Immature natural killer cell (primary cell): ENCODE data around the gene SLC15A1. TPM values are rescaled to one million over a fixed set of nuclear protein-coding genes. Genes with fewer than 3 reads are reported as not detected.

Experiments used
- DNase-seq, 3 donors: peaks; one replicate each; pipeline ENCODE4 v3.0.0; 2022; ENCODE audit warnings: mixed read lengths in 1 of 3
- H3K27ac Mint-ChIP-seq, 6 donors: one replicate each; pipeline ENCODE4 v1.8.0; 2020; ENCODE audit warnings: mixed read lengths in 6 of 6, mild to moderate bottlenecking in 5 of 6, inconsistent platforms in 4 of 6, moderate library complexity in 3 of 6
- H3K27me3 Mint-ChIP-seq, 3 donors: one replicate each; pipeline ENCODE4 v1.8.0; 2020 to 2021; ENCODE audit warnings: low read depth in 3 of 3, mild to moderate bottlenecking in 3 of 3, mixed read lengths in 3 of 3, moderate library complexity in 3 of 3, inconsistent platforms in 1 of 3
- H3K36me3 Mint-ChIP-seq, 3 donors: one replicate each; pipeline ENCODE4 v1.8.0; 2020; ENCODE audit warnings: mixed read lengths in 3 of 3, inconsistent platforms in 2 of 3, mild to moderate bottlenecking in 2 of 3
- H3K4me1 Mint-ChIP-seq, 2 donors: one replicate each; pipeline ENCODE4 v1.8.0; 2020; ENCODE audit warnings: inconsistent platforms in 2 of 2, mild to moderate bottlenecking in 2 of 2, mixed read lengths in 2 of 2, moderate library complexity in 1 of 2
- H3K4me3 Mint-ChIP-seq, 5 donors: one replicate each; pipeline ENCODE4 v1.8.0; 2020; ENCODE audit warnings: mild to moderate bottlenecking in 5 of 5, mixed read lengths in 5 of 5, inconsistent platforms in 3 of 5, moderate library complexity in 3 of 5
- H3K9me3 Mint-ChIP-seq, 6 donors: one replicate each; pipeline ENCODE4 v1.8.0; 2020; ENCODE audit warnings: mild to moderate bottlenecking in 6 of 6, mixed read lengths in 6 of 6, inconsistent platforms in 4 of 6, moderate library complexity in 3 of 6
- polyA plus RNA-seq, 3 donors: library from polyadenylated mRNA; unstranded; fragments of 300-500 nt; fragmentation: Illumina TruSeq; gene quantifications; one replicate each; pipeline ENCODE4 v1.2.3, GENCODE V29; 2021

Gene SLC15A1
- polyA plus RNA-seq, 3 donors from 2014 or later, result not detected

DNA sequence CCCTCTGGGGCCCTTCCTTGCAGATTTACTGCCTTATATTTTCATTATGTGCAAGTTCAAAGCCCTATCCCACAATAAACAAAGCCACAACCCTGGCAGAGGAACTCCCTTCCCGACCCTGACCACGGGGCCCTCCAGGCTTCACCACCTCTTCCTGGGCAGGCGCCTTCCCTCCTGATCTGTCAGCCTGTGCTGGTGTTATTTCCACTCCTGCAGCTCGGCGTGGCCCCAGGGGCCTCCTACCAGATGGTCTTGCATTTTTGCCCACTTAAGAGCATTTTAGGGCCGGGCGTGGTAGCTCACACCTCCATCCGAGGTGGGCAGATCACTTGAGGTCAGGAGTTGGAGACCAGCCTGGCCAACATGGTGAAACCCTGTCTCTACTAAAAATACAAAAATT is 22.8 kb downstream of the SLC15A1 start:
- Mint-ChIP-seq H3K27me3 (peaks cover 3 to 6% (median 4%) of the 10 kb centered on the region in 3 donors), H3K27ac (no peak overlapping the region), H3K4me1 (no peaks in the 10 kb centered on the region), H3K9me3 (peaks cover 0 to 2% (median 0%) of the 10 kb centered on the region in 6 donors), H3K36me3 (no peaks in the 10 kb centered on the region), H3K4me3 (no peak overlapping the region)
- no peak for DNase-seq

DNA sequence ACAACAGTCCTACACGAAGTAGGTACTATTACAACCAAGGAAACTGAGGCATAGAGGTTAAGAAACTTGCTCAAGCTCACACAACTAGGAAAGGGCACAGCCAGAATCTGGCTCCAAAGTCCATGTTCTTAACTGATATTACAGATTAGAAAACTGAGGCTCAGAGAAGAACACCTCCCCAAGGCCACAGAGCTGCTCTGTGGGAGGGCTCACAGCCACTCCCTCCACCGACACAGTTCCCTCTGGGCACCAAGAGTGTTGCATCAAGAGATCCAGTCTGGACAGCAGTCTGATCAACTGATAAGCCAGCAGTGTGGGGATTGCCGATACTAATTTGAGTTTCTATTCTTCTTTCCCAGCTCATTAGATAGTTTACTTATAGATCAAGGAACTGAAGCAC is 29.5 kb downstream of the SLC15A1 start:
- Mint-ChIP-seq H3K9me3 (peaks cover 0 to 3% (median 0%) of the 10 kb centered on the region in 6 donors), H3K4me1 (no peaks in the 10 kb centered on the region), H3K4me3 (no peak overlapping the region), H3K27ac (no peak overlapping the region), H3K36me3 (no peaks in the 10 kb centered on the region), H3K27me3 (peaks cover 4 to 5% (median 4%) of the 10 kb centered on the region in 3 donors)
- no peak for DNase-seq

DNA sequence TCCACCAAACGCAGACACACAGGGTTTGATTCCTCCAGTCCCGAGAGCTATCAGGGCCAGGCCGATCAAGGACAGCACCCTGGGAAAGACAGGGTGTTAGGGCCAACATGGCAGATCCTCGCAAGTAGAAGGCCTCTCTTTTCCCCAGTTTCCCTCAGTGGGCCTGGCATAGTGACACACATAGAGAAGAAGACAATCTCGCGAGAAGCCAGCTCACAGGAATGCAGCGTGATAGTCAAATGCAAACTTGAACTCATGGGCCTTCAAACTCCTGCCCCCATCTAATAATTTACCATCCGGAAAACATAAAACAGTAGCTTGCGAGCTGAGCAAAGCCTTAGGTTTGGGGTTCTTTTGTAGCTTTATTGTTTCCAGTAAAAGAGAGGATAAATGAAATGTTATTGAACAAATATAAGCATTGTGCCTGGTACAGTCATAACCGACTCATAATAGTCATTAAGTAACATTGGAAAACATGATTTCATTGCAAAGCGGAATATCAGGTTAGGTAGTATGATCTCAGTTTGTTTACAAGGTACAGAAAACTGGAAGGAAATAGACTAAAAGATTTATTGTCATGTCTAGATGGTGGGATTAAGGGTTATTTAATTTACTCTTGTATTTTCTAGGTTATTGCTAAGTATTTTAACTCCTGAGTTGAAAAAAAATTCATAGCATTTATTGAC is 30.5 kb downstream of the SLC15A1 start:
- Mint-ChIP-seq H3K27ac (no peak overlapping the region), H3K27me3 (peaks cover 1 to 7% (median 4%) of the 10 kb centered on the region in 3 donors), H3K9me3 (peaks cover 0 to 3% (median 0%) of the 10 kb centered on the region in 6 donors), H3K4me1 (no peaks in the 10 kb centered on the region), H3K4me3 (no peak overlapping the region), H3K36me3 (no peaks in the 10 kb centered on the region)
- DNase-seq, result no peak

DNA sequence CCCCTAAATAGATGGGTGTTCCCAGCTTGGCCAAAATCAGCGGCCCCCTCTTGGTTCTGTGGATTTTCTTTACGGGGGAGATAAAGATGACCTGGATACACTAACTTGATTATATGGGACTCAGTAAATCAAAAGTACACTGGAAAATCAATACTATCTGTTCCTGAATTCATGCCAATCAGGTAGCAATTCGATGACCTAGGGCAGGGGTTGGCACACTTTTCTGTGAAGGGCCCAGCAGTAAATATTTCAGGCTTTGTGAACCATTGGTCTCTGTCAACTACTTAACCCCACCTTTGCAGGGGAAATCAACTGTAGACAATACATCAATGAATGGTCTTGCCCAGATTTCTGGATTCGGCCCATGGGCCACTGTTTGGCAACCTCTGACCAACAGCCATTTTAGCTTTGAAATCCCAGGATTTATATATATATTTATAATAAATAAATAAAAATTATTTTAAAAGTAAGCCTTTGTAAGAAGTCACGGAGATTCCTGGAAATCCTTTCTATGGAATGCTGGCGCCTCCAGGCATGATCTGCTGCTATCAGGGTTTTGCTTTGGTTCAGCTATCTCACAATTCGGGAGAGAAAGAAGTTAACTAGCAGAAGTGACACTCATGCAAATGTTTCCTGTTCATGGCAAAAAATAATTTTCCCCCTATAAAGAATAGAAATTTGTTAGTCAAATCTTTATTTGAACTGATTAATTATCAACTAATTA is 32.8 kb downstream of the SLC15A1 start:
- no peak overlapping the region for H3K4me3 Mint-ChIP-seq
- no peaks in the 10 kb centered on the region for H3K36me3 Mint-ChIP-seq
- H3K9me3 Mint-ChIP-seq, result peaks cover 0 to 3% (median 0%) of the 10 kb centered on the region in 6 donors
- H3K4me1 Mint-ChIP-seq, result no peaks in the 10 kb centered on the region
- peaks cover 0 to 7% (median under 1%) of the 10 kb centered on the region in 3 donors for H3K27me3 Mint-ChIP-seq
- no peak for DNase-seq
- H3K27ac Mint-ChIP-seq, result no peak overlapping the region

DNA sequence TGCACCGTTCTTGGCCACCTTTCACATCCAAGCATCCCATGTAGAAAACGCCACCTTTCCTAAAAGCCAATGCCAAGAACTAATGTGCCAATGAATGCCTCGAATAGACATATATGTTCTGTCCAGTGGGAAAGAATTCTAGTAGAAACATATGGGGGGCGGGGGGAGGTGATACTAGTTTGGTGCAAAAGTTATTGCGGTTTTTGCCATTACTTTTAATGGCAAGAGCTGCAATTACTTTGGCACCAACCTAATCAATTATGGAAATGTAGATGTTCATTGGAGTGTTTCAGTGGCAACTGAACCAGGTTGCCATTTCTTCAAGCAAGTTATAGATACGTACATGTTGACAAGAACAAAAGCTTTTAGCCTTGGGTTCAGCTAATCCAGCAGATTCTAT is 34.6 kb downstream of the SLC15A1 start:
- H3K4me1 Mint-ChIP-seq, result no peaks in the 10 kb centered on the region
- H3K27me3 Mint-ChIP-seq, result peaks cover 0 to 7% (median 0%) of the 10 kb centered on the region in 3 donors
- H3K4me3 Mint-ChIP-seq, result no peak overlapping the region
- no peak overlapping the region for H3K27ac Mint-ChIP-seq
- no peak for DNase-seq
- no peaks in the 10 kb centered on the region for H3K9me3 Mint-ChIP-seq
- no peaks in the 10 kb centered on the region for H3K36me3 Mint-ChIP-seq

DNA sequence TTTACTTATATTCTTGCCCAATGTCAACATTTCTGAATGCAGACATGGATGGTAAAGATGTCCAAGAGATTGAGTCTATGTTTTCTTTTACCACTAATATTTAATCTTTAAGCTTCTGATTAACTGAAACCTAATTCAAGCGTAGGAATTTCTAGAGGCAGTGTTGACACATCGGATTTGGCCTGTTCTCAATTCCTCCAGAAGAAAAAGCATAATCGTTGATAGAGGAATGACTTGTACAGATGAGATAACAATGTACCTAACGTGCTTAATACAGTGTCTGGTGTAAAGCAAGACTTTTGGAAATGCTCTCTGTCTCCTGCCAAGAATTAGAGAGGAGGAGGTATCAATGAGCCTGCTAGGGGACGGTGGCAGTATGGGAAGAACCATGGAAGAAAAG is 35.2 kb downstream of the SLC15A1 start:
- no peak overlapping the region for H3K4me3 Mint-ChIP-seq
- H3K4me1 Mint-ChIP-seq, result no peaks in the 10 kb centered on the region
- no peaks in the 10 kb centered on the region for H3K9me3 Mint-ChIP-seq
- DNase-seq, result no peak
- peaks cover 0 to 7% (median 0%) of the 10 kb centered on the region in 3 donors for H3K27me3 Mint-ChIP-seq
- no peak overlapping the region for H3K27ac Mint-ChIP-seq
- no peaks in the 10 kb centered on the region for H3K36me3 Mint-ChIP-seq

DNA sequence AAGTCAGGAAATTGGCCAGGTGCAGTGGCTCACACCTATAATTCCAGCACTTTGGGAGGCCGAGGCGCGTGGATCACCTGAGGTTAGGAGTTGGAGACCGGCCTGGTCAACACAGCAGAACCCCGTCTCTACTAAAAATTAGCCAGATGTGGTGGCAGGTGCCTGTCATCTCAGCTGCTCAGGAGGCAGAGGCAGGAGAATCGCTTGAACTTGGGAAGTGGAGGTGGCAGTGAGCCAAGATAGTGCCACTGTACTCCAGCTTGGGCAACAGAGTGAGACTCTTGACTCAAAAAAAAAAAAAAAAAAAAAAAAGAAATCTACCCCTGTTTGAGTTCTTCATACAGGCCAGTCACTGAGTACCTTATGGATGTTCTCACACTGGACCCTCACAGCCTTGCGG is 42.0 kb downstream of the SLC15A1 start:
- Mint-ChIP-seq H3K27ac (no peak overlapping the region), H3K4me3 (no peak overlapping the region), H3K4me1 (no peaks in the 10 kb centered on the region), H3K27me3 (peaks cover 0 to 2% (median 0%) of the 10 kb centered on the region in 3 donors), H3K36me3 (no peaks in the 10 kb centered on the region), H3K9me3 (no peaks in the 10 kb centered on the region)
- no peak for DNase-seq

DNA sequence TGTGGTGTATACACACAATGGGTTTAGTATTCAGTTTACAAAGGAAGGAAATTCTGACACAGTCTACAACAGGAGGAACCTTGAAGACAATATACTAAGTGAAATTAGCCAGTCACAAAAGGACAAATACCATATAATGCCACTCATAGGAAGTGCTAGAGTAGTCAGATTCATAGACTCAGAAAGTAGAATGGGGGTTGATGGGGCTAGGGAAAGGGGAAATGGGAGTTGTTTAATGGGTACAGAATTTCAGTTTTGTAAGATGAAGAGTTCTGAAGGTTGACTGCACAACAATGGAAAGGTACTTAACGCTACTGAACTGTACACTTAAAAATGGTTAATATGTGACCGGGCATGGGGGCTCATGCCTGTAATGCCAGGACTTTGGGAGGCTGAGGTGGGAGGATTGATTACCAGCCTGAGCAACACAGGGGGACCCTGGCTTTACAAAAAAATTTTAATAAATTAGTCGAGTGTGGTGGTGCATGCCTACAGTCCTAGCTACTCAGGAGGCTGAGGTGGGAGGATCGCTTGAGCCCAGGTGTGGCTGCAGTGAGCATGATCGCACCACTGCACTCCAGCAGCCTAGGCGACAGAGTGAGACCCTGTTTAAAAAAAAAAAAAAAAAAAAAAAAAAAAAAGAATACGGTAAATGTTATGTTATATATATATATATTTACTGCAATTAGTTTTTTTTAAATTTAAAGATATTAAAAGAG is 45.0 kb downstream of the SLC15A1 start:
- H3K4me3 Mint-ChIP-seq, result no peak overlapping the region
- H3K4me1 Mint-ChIP-seq, result no peaks in the 10 kb centered on the region
- DNase-seq, result no peak
- peaks cover 0 to 3% (median 0%) of the 10 kb centered on the region in 6 donors for H3K9me3 Mint-ChIP-seq
- no peak overlapping the region for H3K27ac Mint-ChIP-seq
- no peaks in the 10 kb centered on the region for H3K36me3 Mint-ChIP-seq
- peaks cover 0 to 5% (median 2%) of the 10 kb centered on the region in 3 donors for H3K27me3 Mint-ChIP-seq

DNA sequence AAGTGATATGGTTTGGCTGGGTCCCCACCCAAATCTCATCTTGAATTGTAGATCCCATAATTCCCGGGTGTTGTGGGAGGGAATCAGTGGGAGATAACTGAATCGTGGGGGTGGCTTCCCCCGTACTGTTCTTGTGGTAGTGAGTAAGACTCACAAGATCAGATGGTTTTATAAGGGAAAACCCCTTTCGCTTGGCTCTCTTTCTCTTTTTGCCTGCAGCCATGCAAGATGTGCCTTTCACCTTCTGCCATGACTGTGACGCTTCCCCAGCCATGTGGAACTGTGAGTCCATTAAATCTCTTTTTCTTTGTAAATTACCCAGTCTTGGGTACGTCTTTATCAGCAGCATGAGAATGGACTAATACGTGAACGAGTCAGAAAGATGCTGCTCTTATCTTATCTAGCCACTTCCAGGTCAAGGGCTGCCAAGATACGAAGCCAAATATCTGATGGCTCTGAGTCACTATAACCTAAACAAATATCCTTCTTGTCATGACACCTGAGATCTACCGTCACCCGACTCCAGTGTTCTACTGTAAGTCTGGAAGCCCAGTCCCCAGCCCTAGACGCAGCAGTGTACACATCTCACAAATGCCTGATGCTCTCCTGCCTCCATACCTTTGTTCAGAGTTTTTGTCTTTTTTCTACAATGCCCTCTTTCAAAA is 45.9 kb downstream of the SLC15A1 start:
- no peaks in the 10 kb centered on the region for H3K4me1 Mint-ChIP-seq
- no peak overlapping the region for H3K27ac Mint-ChIP-seq
- no peak for DNase-seq
- H3K36me3 Mint-ChIP-seq, result no peaks in the 10 kb centered on the region
- peaks cover 0 to 6% (median 5%) of the 10 kb centered on the region in 3 donors for H3K27me3 Mint-ChIP-seq
- peaks cover 0 to 3% (median 0%) of the 10 kb centered on the region in 6 donors for H3K9me3 Mint-ChIP-seq
- no peak overlapping the region for H3K4me3 Mint-ChIP-seq

DNA sequence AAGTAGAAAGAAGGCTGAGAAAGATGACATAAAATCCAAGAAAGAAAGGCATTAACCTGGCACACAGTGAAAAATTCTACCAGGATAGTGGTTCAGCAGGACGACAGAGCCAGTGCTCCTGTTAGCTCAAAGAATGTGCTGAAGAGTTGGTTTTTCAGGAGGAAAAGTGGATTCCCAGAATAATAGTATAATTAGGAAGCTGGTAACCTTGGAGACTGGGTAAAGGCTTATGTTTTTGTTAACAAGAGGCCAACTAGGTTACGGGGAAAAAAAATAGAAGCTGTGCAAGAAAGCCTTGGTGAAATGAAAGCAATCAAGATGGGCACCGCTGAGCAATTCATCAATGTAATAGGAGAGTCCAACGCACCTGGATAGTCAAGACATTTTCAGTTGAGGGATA is 54.7 kb downstream of the SLC15A1 start:
- H3K27ac Mint-ChIP-seq, result no peak overlapping the region
- no peaks in the 10 kb centered on the region for H3K4me1 Mint-ChIP-seq
- DNase-seq, result no peak
- no peak overlapping the region for H3K4me3 Mint-ChIP-seq
- H3K27me3 Mint-ChIP-seq, result peaks cover 0 to 8% (median 6%) of the 10 kb centered on the region in 3 donors
- peaks cover 0 to 3% (median 0%) of the 10 kb centered on the region in 6 donors for H3K9me3 Mint-ChIP-seq
- H3K36me3 Mint-ChIP-seq, result no peaks in the 10 kb centered on the region

DNA sequence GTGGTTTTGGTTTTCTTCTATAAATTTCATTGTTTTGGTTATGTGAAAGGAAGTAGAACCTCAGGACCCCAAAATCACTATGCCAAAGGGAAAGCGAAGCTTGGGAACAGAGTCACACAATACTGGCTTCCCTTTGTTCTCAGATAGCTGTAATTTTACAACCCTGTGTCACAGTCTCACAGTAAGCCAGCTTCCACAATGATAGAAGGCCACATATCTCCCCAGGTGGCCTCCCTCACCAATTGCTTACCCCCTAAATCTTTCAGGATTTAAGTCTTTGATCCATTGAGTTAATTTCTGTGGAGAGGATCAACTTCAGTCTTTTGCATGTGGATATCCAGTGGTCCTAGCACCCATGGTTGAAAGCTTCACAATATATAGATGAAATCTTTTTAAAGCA is 58.7 kb downstream of the SLC15A1 start:
- Mint-ChIP-seq H3K36me3 (no peaks in the 10 kb centered on the region), H3K27ac (no peak overlapping the region), H3K27me3 (peaks cover 0 to 3% (median 1%) of the 10 kb centered on the region in 3 donors), H3K9me3 (no peaks in the 10 kb centered on the region), H3K4me1 (no peaks in the 10 kb centered on the region), H3K4me3 (no peak overlapping the region)
- no peak for DNase-seq

DNA sequence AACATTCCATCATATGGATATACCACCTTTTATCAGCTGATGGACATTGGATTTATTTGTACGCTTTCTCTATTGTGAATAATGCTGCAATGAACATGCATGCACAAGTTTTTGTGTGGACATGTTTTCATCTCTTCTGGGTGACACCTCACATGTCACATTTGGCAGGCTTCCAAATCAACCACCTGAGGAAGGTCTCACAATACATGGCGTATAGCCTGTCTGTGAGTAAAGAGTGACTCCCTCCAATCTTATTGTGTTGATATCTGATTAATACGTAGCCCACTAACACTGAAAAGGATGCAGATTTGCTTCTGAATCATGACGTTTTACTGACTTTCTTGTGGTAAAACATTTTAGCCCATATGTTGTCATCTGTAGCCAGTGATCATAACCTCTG is 61.1 kb downstream of the SLC15A1 start:
- H3K4me3 Mint-ChIP-seq, result no peak overlapping the region
- H3K27ac Mint-ChIP-seq, result no peak overlapping the region
- DNase-seq, result no peak
- H3K36me3 Mint-ChIP-seq, result no peaks in the 10 kb centered on the region
- no peaks in the 10 kb centered on the region for H3K9me3 Mint-ChIP-seq
- H3K27me3 Mint-ChIP-seq, result no peaks in the 10 kb centered on the region
- no peaks in the 10 kb centered on the region for H3K4me1 Mint-ChIP-seq

DNA sequence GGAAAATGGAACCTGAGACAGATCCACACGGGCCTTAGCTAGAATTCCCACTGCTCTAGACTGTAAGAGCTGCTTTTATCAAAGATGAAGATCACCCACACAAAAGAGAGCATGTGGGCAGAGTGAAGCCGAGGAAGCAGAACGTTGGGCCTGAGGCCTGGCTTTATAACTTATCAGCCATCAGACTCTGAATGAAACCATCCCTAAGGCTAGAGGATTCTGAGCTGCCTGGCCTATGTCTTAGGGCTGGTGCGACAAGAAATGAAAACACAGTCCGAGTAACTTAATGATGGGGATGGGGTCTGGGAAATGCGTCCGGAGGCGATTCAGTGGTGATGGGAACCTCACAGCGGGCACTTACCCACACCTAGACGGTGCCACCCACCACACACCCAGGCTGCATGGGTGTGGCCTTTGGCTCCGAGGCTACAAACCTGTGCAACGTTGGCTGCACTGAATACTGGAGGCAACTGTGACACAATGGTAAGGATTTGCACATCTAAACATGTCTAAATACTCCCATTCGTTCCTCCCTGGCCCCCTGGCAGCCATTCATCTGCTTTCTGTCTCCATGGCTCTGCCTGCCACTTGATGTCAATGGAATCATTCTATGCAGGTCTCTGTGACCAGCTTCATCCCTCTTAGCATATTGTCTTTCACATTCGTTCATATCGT is 62.0 kb downstream of the SLC15A1 start:
- Mint-ChIP-seq H3K4me1 (no peaks in the 10 kb centered on the region), H3K27ac (no peak overlapping the region), H3K4me3 (no peak overlapping the region), H3K9me3 (no peaks in the 10 kb centered on the region), H3K27me3 (peaks cover 0 to 1% (median 0%) of the 10 kb centered on the region in 3 donors), H3K36me3 (no peaks in the 10 kb centered on the region)
- DNase-seq, result no peak
